ENCODE data around the gene OAS1.

DNA sequence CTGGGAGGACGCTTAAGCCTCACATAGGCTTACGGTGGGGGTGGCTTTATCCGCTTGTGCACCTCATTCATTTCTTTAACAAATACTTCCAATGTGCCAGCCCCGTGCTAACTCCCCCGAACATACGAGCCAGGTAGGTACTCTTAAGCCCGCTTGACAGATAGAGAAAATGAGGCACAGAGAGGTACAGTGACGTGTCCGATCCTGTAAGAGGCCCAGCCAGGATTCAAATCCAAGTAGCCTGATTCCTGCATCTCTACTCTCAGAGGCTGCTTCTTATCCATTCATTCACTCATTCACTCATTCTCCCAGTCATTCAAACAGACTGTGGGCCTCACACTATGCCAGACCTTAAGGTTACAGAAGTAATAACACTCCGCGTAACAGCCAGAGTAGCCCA is 32.0 kb downstream of the OAS1 start:
- TF ChIP-seq, protein P1, sequence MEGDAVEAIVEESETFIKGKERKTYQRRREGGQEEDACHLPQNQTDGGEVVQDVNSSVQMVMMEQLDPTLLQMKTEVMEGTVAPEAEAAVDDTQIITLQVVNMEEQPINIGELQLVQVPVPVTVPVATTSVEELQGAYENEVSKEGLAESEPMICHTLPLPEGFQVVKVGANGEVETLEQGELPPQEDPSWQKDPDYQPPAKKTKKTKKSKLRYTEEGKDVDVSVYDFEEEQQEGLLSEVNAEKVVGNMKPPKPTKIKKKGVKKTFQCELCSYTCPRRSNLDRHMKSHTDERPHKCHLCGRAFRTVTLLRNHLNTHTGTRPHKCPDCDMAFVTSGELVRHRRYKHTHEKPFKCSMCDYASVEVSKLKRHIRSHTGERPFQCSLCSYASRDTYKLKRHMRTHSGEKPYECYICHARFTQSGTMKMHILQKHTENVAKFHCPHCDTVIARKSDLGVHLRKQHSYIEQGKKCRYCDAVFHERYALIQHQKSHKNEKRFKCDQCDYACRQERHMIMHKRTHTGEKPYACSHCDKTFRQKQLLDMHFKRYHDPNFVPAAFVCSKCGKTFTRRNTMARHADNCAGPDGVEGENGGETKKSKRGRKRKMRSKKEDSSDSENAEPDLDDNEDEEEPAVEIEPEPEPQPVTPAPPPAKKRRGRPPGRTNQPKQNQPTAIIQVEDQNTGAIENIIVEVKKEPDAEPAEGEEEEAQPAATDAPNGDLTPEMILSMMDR (IDR thresholded peaks at IDR 0.05) = no peak
- TF ChIP-seq EZH2 (IDR thresholded peaks at IDR 0.05; ENCODE audit: borderline replicate concordance, insufficient read depth, low read depth, low read length, poor library complexity, severe bottlenecking) = no peak
